A673 (cell line): Measurements from ENCODE around the gene OR5K4. TPM values are rescaled to one million over a fixed set of nuclear protein-coding genes. Genes with fewer than 3 reads are reported as not detected.

Source experiments
- BruUV-seq: library from RNA; stranded (reverse); fragments of 400-500 nt; replicated peaks from 2 replicates; lab custom pipeline; 2021; lab: Mats Ljungman, UMichigan
- CTCF ChIA-PET: fragments of 300-600 bp; sonication (Branson Sonifier 250); formaldehyde crosslinking; loops from one replicate; lab custom pipeline; 2022; ENCODE audit warnings: antibody characterized with exemption; lab: Charles Lee
- POLR2A ChIA-PET: fragments of 300-600 bp; sonication (Branson Sonifier 250); formaldehyde crosslinking; loops from one replicate; lab custom pipeline; 2022; ENCODE audit warnings: antibody characterized with exemption; ENCODE audit not compliant: low non-redundant PET; lab: Charles Lee
- DNase-seq: peaks from one replicate; pipeline ENCODE4 v3.0.0-alpha.2; 2015; ENCODE audit warnings: low spot score
- H3K27ac ChIP-seq: fragments of 200-600 bp; sonication (generic); 2 replicates; pipeline ENCODE4 v1.5.1; 2016; ENCODE audit warnings: mixed run types, low read depth, mild to moderate bottlenecking, mixed read lengths, antibody characterized with exemption, low read length; ENCODE audit not compliant: poor library complexity, severe bottlenecking
- H3K27me3 ChIP-seq: fragments of 200-600 bp; sonication (generic); replicated peaks from 2 replicates; pipeline ENCODE4 v1.6.1; 2017; ENCODE audit warnings: mixed run types, low read depth, mild to moderate bottlenecking, mixed read lengths, antibody characterized with exemption, low read length; ENCODE audit not compliant: insufficient read depth, poor library complexity
- H3K36me3 ChIP-seq: fragments of 200-600 bp; sonication (generic); 2 replicates; pipeline ENCODE4 v1.6.1; 2016; ENCODE audit warnings: mixed run types, mild to moderate bottlenecking, mixed read lengths, antibody characterized with exemption, low read length; ENCODE audit not compliant: insufficient read depth, poor library complexity, severe bottlenecking
- H3K4me1 ChIP-seq: fragments of 200-600 bp; sonication (generic); 2 replicates; pipeline ENCODE4 v1.6.1; 2017; ENCODE audit warnings: mixed run types, mild to moderate bottlenecking, mixed read lengths, antibody characterized with exemption, low read length; ENCODE audit not compliant: insufficient read depth, poor library complexity, severe bottlenecking
- H3K4me3 ChIP-seq: fragments of 200-600 bp; sonication (generic); 2 replicates; pipeline ENCODE4 v1.5.1; 2016; ENCODE audit warnings: low read depth, mixed run types, mild to moderate bottlenecking, mixed read lengths, low read length; ENCODE audit not compliant: poor library complexity, severe bottlenecking
- H3K9me3 ChIP-seq: fragments of 200-600 bp; sonication (generic); 2 replicates; pipeline ENCODE4 v1.6.1; 2016; ENCODE audit warnings: mixed run types, low read depth, mild to moderate bottlenecking, mixed read lengths, antibody characterized with exemption, low read length; ENCODE audit not compliant: poor library complexity, severe bottlenecking
- EZH2 ChIP-seq: fragments of 200-600 bp; sonication (generic); IDR thresholded peaks from 2 replicates; pipeline ENCODE4 v1.6.1; 2017; ENCODE audit warnings: borderline replicate concordance, low read depth, mild to moderate bottlenecking, mixed read lengths, antibody characterized with exemption, low read length; ENCODE audit not compliant: poor library complexity, severe bottlenecking
- intact Hi-C: fragments of 100-400 bp; cut with micrococcal nuclease; formaldehyde crosslinking; loops from one replicate; pipeline ENCODE4 v1.10.0; 2022; ENCODE audit not compliant: unreplicated experiment
- total RNA-seq: library from RNA; stranded (reverse); gene quantifications from 2 replicates; pipeline ENCODE4 v1.2.3, GENCODE V29; 2021
- TF ChIP-seq, protein P1 (sequence below): fragments of 300-800, 200-600 bp; sonication (generic); conservative IDR thresholded peaks from 2 replicates; pipeline ENCODE4 v1.5.1; 2017; ENCODE audit warnings: low read depth, mild to moderate bottlenecking, antibody characterized with exemption, low read length, moderate library complexity, mixed read lengths

OR5K4 gene
- total RNA-seq, 1 experiment from 2014 or later = not detected

DNA sequence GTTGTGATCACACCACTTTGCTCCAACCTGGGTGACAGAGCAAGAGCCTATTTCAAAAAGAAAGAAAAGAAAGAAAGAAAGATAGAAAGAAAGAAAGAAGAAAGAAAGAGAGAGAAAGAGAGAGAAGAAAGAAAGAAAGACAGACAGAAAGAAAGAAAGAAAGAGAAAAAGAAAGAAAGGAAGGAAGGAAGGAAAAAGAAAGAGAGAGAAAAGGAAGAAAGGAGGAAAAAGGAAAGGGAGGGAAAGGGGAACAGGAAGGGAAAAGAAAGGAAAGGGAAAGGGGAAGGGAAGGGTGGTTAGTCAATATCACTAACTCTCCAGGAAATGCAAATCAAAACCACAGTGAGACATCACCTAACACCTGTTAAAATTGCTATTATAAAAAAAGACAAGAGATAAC lies 18.2 kb downstream of the OR5K4 start:
- no peaks in the 10 kb centered on the region for H3K9me3 ChIP-seq
- CTCF ChIA-PET = no interaction called here
- intact Hi-C loops = no loop called here
- DNase-seq = no peak
- POLR2A ChIA-PET = no interaction called here
- H3K4me1 ChIP-seq = no peaks in the 10 kb centered on the region
- H3K27me3 ChIP-seq = no peaks in the 10 kb centered on the region
- H3K36me3 ChIP-seq = no peaks in the 10 kb centered on the region
- TF ChIP-seq, protein P1, sequence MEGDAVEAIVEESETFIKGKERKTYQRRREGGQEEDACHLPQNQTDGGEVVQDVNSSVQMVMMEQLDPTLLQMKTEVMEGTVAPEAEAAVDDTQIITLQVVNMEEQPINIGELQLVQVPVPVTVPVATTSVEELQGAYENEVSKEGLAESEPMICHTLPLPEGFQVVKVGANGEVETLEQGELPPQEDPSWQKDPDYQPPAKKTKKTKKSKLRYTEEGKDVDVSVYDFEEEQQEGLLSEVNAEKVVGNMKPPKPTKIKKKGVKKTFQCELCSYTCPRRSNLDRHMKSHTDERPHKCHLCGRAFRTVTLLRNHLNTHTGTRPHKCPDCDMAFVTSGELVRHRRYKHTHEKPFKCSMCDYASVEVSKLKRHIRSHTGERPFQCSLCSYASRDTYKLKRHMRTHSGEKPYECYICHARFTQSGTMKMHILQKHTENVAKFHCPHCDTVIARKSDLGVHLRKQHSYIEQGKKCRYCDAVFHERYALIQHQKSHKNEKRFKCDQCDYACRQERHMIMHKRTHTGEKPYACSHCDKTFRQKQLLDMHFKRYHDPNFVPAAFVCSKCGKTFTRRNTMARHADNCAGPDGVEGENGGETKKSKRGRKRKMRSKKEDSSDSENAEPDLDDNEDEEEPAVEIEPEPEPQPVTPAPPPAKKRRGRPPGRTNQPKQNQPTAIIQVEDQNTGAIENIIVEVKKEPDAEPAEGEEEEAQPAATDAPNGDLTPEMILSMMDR = no peak
- no peak for TF ChIP-seq EZH2
- BruUV-seq = no TSS peak
- H3K27ac ChIP-seq = no peak overlapping the region
- no peak overlapping the region for H3K4me3 ChIP-seq

DNA sequence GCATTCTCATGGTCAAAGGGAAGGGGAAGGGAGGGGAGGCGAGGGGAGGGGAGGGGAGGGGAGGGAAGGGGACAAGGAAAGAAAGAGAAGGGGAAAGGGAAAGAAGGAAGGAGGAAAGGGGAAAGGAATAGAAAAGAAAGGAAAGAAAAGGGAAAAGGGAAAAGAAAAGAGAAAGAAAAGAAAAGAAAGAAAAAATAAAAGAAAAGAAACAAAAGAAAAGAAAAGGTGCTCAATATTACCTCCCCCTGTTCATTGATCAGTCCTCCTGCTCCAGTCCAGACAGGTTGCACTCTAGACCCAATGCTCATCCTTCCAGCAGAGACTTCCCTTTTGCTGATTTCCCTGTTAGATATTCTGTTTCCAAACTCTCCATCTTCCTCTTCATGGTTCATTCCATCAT lies 18.8 kb downstream of the OR5K4 start:
- DNase-seq = no peak
- Histone ChIP-seq H3K9me3 (no peaks in the 10 kb centered on the region), H3K4me1 (no peaks in the 10 kb centered on the region), H3K27me3 (no peaks in the 10 kb centered on the region), H3K4me3 (no peak overlapping the region), H3K27ac (no peak overlapping the region), H3K36me3 (no peaks in the 10 kb centered on the region)
- no peak for TF ChIP-seq EZH2
- TF ChIP-seq, protein P1 = no peak
- BruUV-seq = no TSS peak
- intact Hi-C loops = no loop called here
- ChIA-PET POLR2A (no interaction called here), CTCF (no interaction called here)

DNA sequence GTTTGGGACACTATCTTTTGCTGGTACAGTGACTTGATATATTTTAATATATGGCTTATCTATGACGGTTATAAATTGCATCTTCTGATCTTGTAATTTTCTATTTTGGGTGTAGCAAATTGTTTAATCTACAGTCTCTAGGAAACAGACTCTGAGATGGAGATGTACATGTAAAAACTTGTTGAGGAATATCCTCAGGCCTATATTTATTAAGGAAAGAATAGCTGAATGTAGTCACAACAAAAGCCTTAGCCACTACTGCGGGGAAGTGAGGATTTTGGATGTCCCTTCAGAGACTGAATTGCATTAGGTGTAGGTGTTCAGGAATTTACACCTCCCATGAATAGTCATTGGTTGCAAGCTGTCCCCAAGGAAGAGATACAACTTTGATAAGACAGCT lies 23.0 kb downstream of the OR5K4 start:
- H3K27ac ChIP-seq = no peak overlapping the region
- no peaks in the 10 kb centered on the region for H3K27me3 ChIP-seq
- CTCF ChIA-PET = no interaction called here
- POLR2A ChIA-PET = no interaction called here
- no peaks in the 10 kb centered on the region for H3K36me3 ChIP-seq
- intact Hi-C loops = no loop called here
- no peaks in the 10 kb centered on the region for H3K9me3 ChIP-seq
- no peak overlapping the region for H3K4me3 ChIP-seq
- no peaks in the 10 kb centered on the region for H3K4me1 ChIP-seq
- BruUV-seq = no TSS peak
- TF ChIP-seq, protein P1 = no peak
- no peak for TF ChIP-seq EZH2
- DNase-seq = no peak
